ENCODE data around the gene ZNF429.
"Not testable (repeated sequence)": the region's sequence is repeated elsewhere in the genome, so short reads cannot be mapped to it uniquely, and the experiment has no call there.

The ZNF429 gene

GRCh38 chr19:21512609-21513008 is 7.2 kb downstream of the ZNF429 start:
- H3K4me3 ChIP-seq (ENCODE audit: low read depth, low read length) = not testable (repeated sequence)

GRCh38 chr19:21513651-21514050 is 8.2 kb downstream of the ZNF429 start:
- H3K4me3 ChIP-seq (ENCODE audit: low read depth, low read length) = no peak overlapping the region

- no peak overlapping the region for H3K4me3 ChIP-seq (ENCODE audit: low read depth, low read length)
Measured at GRCh38 chr19:21519488-21519887, 14.1 kb downstream of the ZNF429 start.

- no peak overlapping the region for H3K4me3 ChIP-seq (ENCODE audit: low read depth, low read length)
Measured at GRCh38 chr19:21532904-21533303, 27.5 kb downstream of the ZNF429 start.

- H3K4me3 ChIP-seq (ENCODE audit: low read depth, low read length) = not testable (repeated sequence)
Measured at GRCh38 chr19:21536741-21537290, 31.4 kb downstream of the ZNF429 start.

- no peak overlapping the region for H3K4me3 ChIP-seq (ENCODE audit: low read depth, low read length)
Measured at GRCh38 chr19:21559444-21559843, 54.0 kb downstream of the ZNF429 start.

GRCh38 chr19:21564406-21564805 is 59.0 kb downstream of the ZNF429 start:
- no peak overlapping the region for H3K4me3 ChIP-seq (ENCODE audit: low read depth, low read length)

GRCh38 chr19:21566073-21566472 is 60.7 kb downstream of the ZNF429 start:
- H3K4me3 ChIP-seq (ENCODE audit: low read depth, low read length) = no peak overlapping the region

- H3K4me3 ChIP-seq (ENCODE audit: low read depth, low read length) = not testable (repeated sequence)
Measured at GRCh38 chr19:21567806-21568205, 62.4 kb downstream of the ZNF429 start.

GRCh38 chr19:21568816-21569493 is 63.6 kb downstream of the ZNF429 start:
- H3K4me3 ChIP-seq (ENCODE audit: low read depth, low read length) = no peak overlapping the region

GRCh38 chr19:21569494-21569865 is 64.1 kb downstream of the ZNF429 start:
- no peak overlapping the region for H3K4me3 ChIP-seq (ENCODE audit: low read depth, low read length)

GRCh38 chr19:21571316-21571715 is 65.9 kb downstream of the ZNF429 start:
- no peak overlapping the region for H3K4me3 ChIP-seq (ENCODE audit: low read depth, low read length)

- no peak overlapping the region for H3K4me3 ChIP-seq (ENCODE audit: low read depth, low read length)
Measured at GRCh38 chr19:21574607-21575006, 69.2 kb downstream of the ZNF429 start.

- no peak overlapping the region for H3K4me3 ChIP-seq (ENCODE audit: low read depth, low read length)
Measured at GRCh38 chr19:21576481-21576880, 71.1 kb downstream of the ZNF429 start.

GRCh38 chr19:21580101-21580500 is 74.7 kb downstream of the ZNF429 start:
- H3K4me3 ChIP-seq (ENCODE audit: low read depth, low read length) = no peak overlapping the region

GRCh38 chr19:21580818-21581217 is 75.4 kb downstream of the ZNF429 start:
- no peak overlapping the region for H3K4me3 ChIP-seq (ENCODE audit: low read depth, low read length)

GRCh38 chr19:21581646-21582240 is 76.3 kb downstream of the ZNF429 start:
- H3K4me3 ChIP-seq (ENCODE audit: low read depth, low read length) = no peak overlapping the region

GRCh38 chr19:21584537-21584936 is 79.1 kb downstream of the ZNF429 start:
- no peak overlapping the region for H3K4me3 ChIP-seq (ENCODE audit: low read depth, low read length)

- H3K4me3 ChIP-seq (ENCODE audit: low read depth, low read length) = no peak overlapping the region
Measured at GRCh38 chr19:21585281-21585890, 80.0 kb downstream of the ZNF429 start.

- peak overlapping the region; percentile 20 for H3K4me3 ChIP-seq (ENCODE audit: low read depth, low read length)
Measured at GRCh38 chr19:21586311-21587116, 81.1 kb downstream of the ZNF429 start.

GRCh38 chr19:21587117-21587461 is 81.7 kb downstream of the ZNF429 start:
- peak overlapping the region; percentile 20 for H3K4me3 ChIP-seq (ENCODE audit: low read depth, low read length)
